HepG2 (cell line): ENCODE results near the gene FCN3. TPM values are rescaled to one million over a fixed set of nuclear protein-coding genes. Genes with fewer than 3 reads are reported as not detected.

ENCODE experiments used
- AGO1 ChIP-seq: fragments of 200-400 bp; formaldehyde crosslinking; IDR thresholded peaks from 2 replicates; pipeline ENCODE4 v1.6.1; 2017; ENCODE audit warnings: mild to moderate bottlenecking, low read depth, low read length, moderate library complexity; ENCODE audit not compliant: poor library complexity, severe bottlenecking
- ARHGAP35 ChIP-seq: sonication (generic); formaldehyde crosslinking; IDR thresholded peaks from 2 replicates; pipeline ENCODE4 v1.9.0; 2022; ENCODE audit warnings: mild to moderate bottlenecking, inconsistent platforms, moderate library complexity, missing genetic modification reagents, borderline replicate concordance
- ATF1 ChIP-seq: IDR thresholded peaks from 2 replicates; pipeline ENCODE4 v1.6.1; 2016; ENCODE audit warnings: mild to moderate bottlenecking, control low read depth
- ATF7 ChIP-seq, 2 experiments: fragments of 450-650 bp in 1 of 2; sonication (generic) in 1 of 2; formaldehyde crosslinking in 1 of 2; IDR thresholded peaks; 2 replicates each; pipeline versions ENCODE4 v1.4.0 to v1.6.1; 2016 to 2020; ENCODE audit warnings: antibody characterized with exemption in 1 of 2, mild to moderate bottlenecking in 1 of 2, missing genetic modification reagents in 1 of 2
- CHD2 ChIP-seq: IDR thresholded peaks from 2 replicates; pipeline ENCODE4 v1.6.1; 2011; ENCODE audit warnings: low read depth, low read length, improper control_type of control experiment
- DNMT3B ChIP-seq: conservative IDR thresholded peaks from 2 replicates; pipeline ENCODE4 v1.6.1; 2016; ENCODE audit warnings: missing biosample characterization, control low read depth
- ETV5 ChIP-seq: IDR thresholded peaks from 2 replicates; pipeline ENCODE4 v1.6.1; 2018; ENCODE audit warnings: missing biosample characterization, missing genetic modification reagents, inconsistent platforms, borderline replicate concordance
- HOXA7 ChIP-seq: sonication (generic); formaldehyde crosslinking; IDR thresholded peaks from 2 replicates; pipeline ENCODE4 v1.8.1; 2022; ENCODE audit warnings: mild to moderate bottlenecking, missing genetic modification reagents, moderate library complexity
- ISL2 ChIP-seq: sonication (generic); formaldehyde crosslinking; IDR thresholded peaks from 2 replicates; pipeline ENCODE4 v1.5.0; 2020; ENCODE audit warnings: missing genetic modification reagents
- KMT2B ChIP-seq: IDR thresholded peaks from 2 replicates; pipeline ENCODE4 v1.6.1; 2016; ENCODE audit warnings: missing genetic modification reagents, missing compliant biosample characterization
- RNF2 ChIP-seq: fragments of 450-650 bp; conservative IDR thresholded peaks from 2 replicates; pipeline ENCODE4 v1.6.1; 2016; ENCODE audit warnings: low read depth
- SNAPC4 ChIP-seq: sonication (generic); formaldehyde crosslinking; IDR thresholded peaks from 2 replicates; pipeline ENCODE4 v1.4.0; 2020; ENCODE audit warnings: mild to moderate bottlenecking, missing genetic modification reagents
- TRIM24 ChIP-seq: sonication (generic); formaldehyde crosslinking; IDR thresholded peaks from 2 replicates; pipeline ENCODE4 v1.8.0; 2022; ENCODE audit warnings: mild to moderate bottlenecking, missing genetic modification reagents
- ZKSCAN5 ChIP-seq: sonication (generic); formaldehyde crosslinking; IDR thresholded peaks from 2 replicates; pipeline ENCODE4 v1.5.1; 2020; ENCODE audit warnings: mild to moderate bottlenecking, missing genetic modification reagents
- ZNF251 ChIP-seq: sonication (generic); formaldehyde crosslinking; IDR thresholded peaks from 2 replicates; pipeline ENCODE4 v1.9.0; 2021; ENCODE audit warnings: mild to moderate bottlenecking, missing genetic modification reagents
- ZNF282 ChIP-seq: fragments of 450-650 bp; IDR thresholded peaks from 2 replicates; pipeline ENCODE4 v1.6.1; 2018; ENCODE audit not compliant: partially characterized antibody
- ZNF317 ChIP-seq: sonication (generic); formaldehyde crosslinking; IDR thresholded peaks from 2 replicates; pipeline ENCODE4 v1.5.0; 2020; ENCODE audit warnings: mild to moderate bottlenecking, missing genetic modification reagents
- ZNF33B ChIP-seq: sonication (generic); formaldehyde crosslinking; IDR thresholded peaks from 2 replicates; pipeline ENCODE4 v1.5.1; 2020; ENCODE audit warnings: mild to moderate bottlenecking, missing genetic modification reagents
- ZNF530 ChIP-seq: sonication (generic); formaldehyde crosslinking; IDR thresholded peaks from 2 replicates; pipeline ENCODE4 v1.5.0; 2020; ENCODE audit warnings: low read depth, mild to moderate bottlenecking, missing genetic modification reagents
- ZNF549 ChIP-seq: sonication (generic); formaldehyde crosslinking; IDR thresholded peaks from 2 replicates; pipeline ENCODE4 v1.5.0; 2020; ENCODE audit warnings: missing genetic modification reagents
- ZNF629 ChIP-seq: sonication (generic); formaldehyde crosslinking; conservative IDR thresholded peaks from 2 replicates; pipeline ENCODE4 v1.5.0; 2020; ENCODE audit warnings: missing genetic modification reagents
- ZNF644 ChIP-seq: IDR thresholded peaks from 2 replicates; pipeline ENCODE4 v1.6.1; 2016; ENCODE audit warnings: low read depth
- ZNF652 ChIP-seq: IDR thresholded peaks from 2 replicates; pipeline ENCODE4 v1.6.1; 2016; ENCODE audit warnings: low read depth, borderline replicate concordance
- ZXDC ChIP-seq: sonication (generic); formaldehyde crosslinking; IDR thresholded peaks from 2 replicates; pipeline ENCODE4 v1.5.0; 2020; ENCODE audit warnings: mild to moderate bottlenecking, missing genetic modification reagents
- polyA plus RNA-seq, 8 experiments: library from polyadenylated mRNA; depleted of rRNA in 3 of 8; stranded (reverse) in 7 of 8; unstranded in 1 of 8; fragments of >200 nt; fragmentation: Illumina TruSeq in 4 of 8; extraction: Trizol in 4 of 8; gene quantifications; 2 replicates each; pipeline versions ENCODE4 v1.2.1 to v1.2.3, GENCODE V29; 2011 to 2016; ENCODE audit warnings: low read depth in 4 of 8, missing spikeins in 1 of 8, mixed read lengths in 1 of 8; ENCODE audit not compliant: insufficient read depth in 1 of 8
- total RNA-seq, 5 experiments: library from RNA; depleted of rRNA; stranded (reverse); fragments of >200 nt; fragmentation: Illumina TruSeq; extraction: Trizol; gene quantifications; 2 replicates each; pipeline ENCODE4 v1.2.3, GENCODE V29; 2016; ENCODE audit warnings: low read depth in 1 of 5

Gene FCN3
- total and polyA plus RNA-seq, 2 of the 13 experiments (the other 11 are each of a cell fraction or from before 2014, with no cell fraction given): not detected

DNA sequence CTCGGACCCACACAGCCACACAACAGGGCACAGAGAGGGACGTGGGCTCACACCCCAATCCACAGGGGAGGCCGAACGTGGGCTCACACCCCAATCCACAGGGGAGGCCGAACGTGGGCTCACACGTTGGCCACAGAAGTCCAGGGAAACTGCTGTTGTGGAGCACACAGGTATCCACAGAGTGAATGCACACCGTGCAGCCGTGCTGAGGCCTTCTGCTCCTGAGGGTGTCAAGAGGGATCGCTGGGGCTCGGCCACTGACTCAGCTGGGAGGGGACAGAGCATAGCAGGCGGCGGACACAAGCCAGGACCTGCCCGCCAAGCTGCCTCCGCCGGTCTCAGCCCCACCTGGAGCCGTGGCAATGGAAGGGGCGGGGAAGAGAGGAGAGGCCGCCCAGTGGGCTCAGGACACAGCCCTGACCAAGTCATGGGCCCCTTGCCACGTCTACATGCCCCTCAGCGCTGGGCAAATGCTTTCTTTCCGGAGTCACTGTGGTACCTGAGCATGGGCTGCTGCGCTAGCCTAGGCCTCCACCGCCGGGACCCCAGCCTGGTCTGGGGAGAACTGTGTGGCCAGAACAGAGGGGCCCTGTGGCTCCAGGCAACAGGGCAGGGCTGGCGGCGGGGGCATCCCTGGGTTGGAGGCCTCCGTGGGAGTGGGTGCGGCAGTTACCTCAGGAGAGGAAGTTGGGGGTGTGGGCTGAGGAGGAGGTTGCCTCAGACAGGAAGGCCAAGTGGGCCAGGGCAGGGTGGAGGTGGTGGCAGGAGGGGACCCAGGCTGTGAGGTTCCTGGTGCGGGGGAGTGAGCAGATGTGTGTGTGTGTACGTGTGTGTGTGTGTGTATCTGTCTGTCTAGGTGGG is 31.6 kb downstream of the FCN3 start (continued):
- TF ChIP-seq ZNF644 (CRISPR knock-in tag): no peak
- no peak for TF ChIP-seq CHD2
- TF ChIP-seq ZKSCAN5: 0 out of 2 replicates have a peak, but pooled peaks have one; percentile 13
- TF ChIP-seq ATF7 (IDR thresholded peaks at IDR 0.05): no peak
- TF ChIP-seq ATF7 (CRISPR knock-in tag; IDR thresholded peaks at IDR 0.05): no peak
- no peak for TF ChIP-seq ZNF33B (CRISPR knock-in tag)
- no peak for TF ChIP-seq DNMT3B
- TF ChIP-seq AGO1: no peak
- TF ChIP-seq ATF1 (CRISPR knock-in tag): no peak
- TF ChIP-seq HOXA7 (CRISPR knock-in tag): no peak
- TF ChIP-seq ETV5 (CRISPR knock-in tag): peak; percentile 37
- no peak for TF ChIP-seq ZNF530 (CRISPR knock-in tag)
- TF ChIP-seq ZNF652 (CRISPR knock-in tag): no peak
- 0 out of 2 replicates have a peak, but pooled peaks have one; percentile 48 for TF ChIP-seq ZNF317
- no peak for TF ChIP-seq ZNF549 (CRISPR knock-in tag)
- no peak; the same call in 1 of the 2 replicates for TF ChIP-seq ARHGAP35 (CRISPR knock-in tag)
- TF ChIP-seq ZXDC (CRISPR knock-in tag): no peak
- TF ChIP-seq SNAPC4 (CRISPR knock-in tag): no peak
- no peak for TF ChIP-seq ZNF251 (CRISPR knock-in tag)
- no peak for TF ChIP-seq ZNF629 (CRISPR knock-in tag)
- TF ChIP-seq KMT2B (CRISPR knock-in tag): peak; percentile 54; the same call in 1 of the 2 replicates
- no peak for TF ChIP-seq TRIM24 (CRISPR knock-in tag)
- no peak for TF ChIP-seq ISL2
- TF ChIP-seq RNF2: no peak
- no peak for TF ChIP-seq ZNF282
